Measurements from ENCODE around the gene NRDE2.

The NRDE2 gene

GRCh38 chr14:90361865-90362557 lies 30.3 kb upstream of the NRDE2 start:
- Histone ChIP-seq H3K9ac (ENCODE audit: low read length) (no peak overlapping the region), H3K36me3 (ENCODE audit: insufficient read depth, low read length) (no peaks in the 10 kb centered on the region), H3K4me1 (ENCODE audit: insufficient read depth, low read length) (no peaks in the 10 kb centered on the region), H3K4me3 (ENCODE audit: low read depth in 1 of 2, low read length in 2 of 2) (no peak overlapping the region), H3K27ac (ENCODE audit: low read depth, low read length) (no peak overlapping the region), H3K9me3 (ENCODE audit: low read length) (no peaks in the 10 kb centered on the region), H3K27me3 (ENCODE audit: control insufficient read depth in 1 of 2, insufficient read depth in 2 of 2, low read length in 2 of 2) (no peaks in the 10 kb centered on the region)

GRCh38 chr14:90358359-90358758 lies 26.6 kb upstream of the NRDE2 start:
- H3K4me3 ChIP-seq (ENCODE audit: low read depth in 1 of 2, low read length in 2 of 2), result no peak overlapping the region
- H3K27ac ChIP-seq (ENCODE audit: low read depth, low read length), result no peak overlapping the region
- no peaks in the 10 kb centered on the region for H3K9me3 ChIP-seq (ENCODE audit: low read length)
- no peaks in the 10 kb centered on the region for H3K4me1 ChIP-seq (ENCODE audit: insufficient read depth, low read length)
- no peak overlapping the region for H3K9ac ChIP-seq (ENCODE audit: low read length)
- no peaks in the 10 kb centered on the region for H3K27me3 ChIP-seq (ENCODE audit: control insufficient read depth in 1 of 2, insufficient read depth in 2 of 2, low read length in 2 of 2)
- no peaks in the 10 kb centered on the region for H3K36me3 ChIP-seq (ENCODE audit: insufficient read depth, low read length)

DNA sequence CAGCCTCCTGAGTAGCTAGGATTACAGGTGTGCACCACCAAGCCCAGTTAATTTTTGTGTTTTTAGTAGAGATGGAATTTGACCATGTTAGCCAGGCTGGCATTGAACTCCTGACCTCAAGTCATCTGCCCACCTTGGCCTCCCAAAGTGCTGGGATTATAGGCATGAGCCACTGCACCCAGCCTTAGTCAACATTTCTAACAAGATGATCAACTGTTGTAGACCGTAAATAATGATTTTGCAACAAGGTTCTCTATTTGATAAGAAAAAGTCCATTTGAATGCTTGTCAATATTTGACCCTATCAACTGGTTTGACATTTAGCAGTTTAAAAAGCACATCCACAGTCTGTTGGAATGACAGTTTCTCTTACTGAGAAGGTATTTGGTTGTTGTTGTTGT lies 25.2 kb upstream of the NRDE2 start:
- Histone ChIP-seq H3K9ac (ENCODE audit: low read length) (no peak overlapping the region), H3K27me3 (ENCODE audit: control insufficient read depth in 1 of 2, insufficient read depth in 2 of 2, low read length in 2 of 2) (no peaks in the 10 kb centered on the region), H3K4me3 (ENCODE audit: low read depth in 1 of 2, low read length in 2 of 2) (no peak overlapping the region), H3K36me3 (ENCODE audit: insufficient read depth, low read length) (no peaks in the 10 kb centered on the region), H3K27ac (ENCODE audit: low read depth, low read length) (no peak overlapping the region), H3K4me1 (ENCODE audit: insufficient read depth, low read length) (no peaks in the 10 kb centered on the region), H3K9me3 (ENCODE audit: low read length) (no peaks in the 10 kb centered on the region)

GRCh38 chr14:90355540-90356518 lies 24.1 kb upstream of the NRDE2 start:
- H3K9ac ChIP-seq (ENCODE audit: low read length), result no peak overlapping the region

GRCh38 chr14:90354551-90355298 lies 23.0 kb upstream of the NRDE2 start:
- H3K27ac ChIP-seq (ENCODE audit: low read depth, low read length), result no peak overlapping the region
- H3K36me3 ChIP-seq (ENCODE audit: insufficient read depth, low read length), result no peaks in the 10 kb centered on the region
- H3K9ac ChIP-seq (ENCODE audit: low read length), result no peak overlapping the region
- peak overlapping the region in 1 of 2 donors; percentile 43 for H3K4me3 ChIP-seq (ENCODE audit: low read depth in 1 of 2, low read length in 2 of 2)
- H3K9me3 ChIP-seq (ENCODE audit: low read length), result no peaks in the 10 kb centered on the region
- no peaks in the 10 kb centered on the region for H3K4me1 ChIP-seq (ENCODE audit: insufficient read depth, low read length)
- no peaks in the 10 kb centered on the region for H3K27me3 ChIP-seq (ENCODE audit: control insufficient read depth in 1 of 2, insufficient read depth in 2 of 2, low read length in 2 of 2)

More at GRCh38 chr14:90355540-90356518, 24.1 kb upstream of the NRDE2 start:
- H3K9me3 ChIP-seq (ENCODE audit: low read length), result no peaks in the 10 kb centered on the region
- H3K36me3 ChIP-seq (ENCODE audit: insufficient read depth, low read length), result no peaks in the 10 kb centered on the region
- no peaks in the 10 kb centered on the region for H3K4me1 ChIP-seq (ENCODE audit: insufficient read depth, low read length)
- H3K27me3 ChIP-seq (ENCODE audit: control insufficient read depth in 1 of 2, insufficient read depth in 2 of 2, low read length in 2 of 2), result no peaks in the 10 kb centered on the region
- H3K27ac ChIP-seq (ENCODE audit: low read depth, low read length), result no peak overlapping the region
- H3K4me3 ChIP-seq (ENCODE audit: low read depth in 1 of 2, low read length in 2 of 2), result no peak overlapping the region

- Histone ChIP-seq H3K36me3 (ENCODE audit: insufficient read depth, low read length) (no peaks in the 10 kb centered on the region), H3K27ac (ENCODE audit: low read depth, low read length) (no peak overlapping the region), H3K9me3 (ENCODE audit: low read length) (no peaks in the 10 kb centered on the region)
These were observed 18.0 kb upstream of the NRDE2 start for GRCh38 chr14:90349739-90350138.

GRCh38 chr14:90348270-90348669 lies 16.5 kb upstream of the NRDE2 start:
- Histone ChIP-seq H3K4me1 (ENCODE audit: insufficient read depth, low read length) (no peaks in the 10 kb centered on the region), H3K9ac (ENCODE audit: low read length) (no peak overlapping the region), H3K27ac (ENCODE audit: low read depth, low read length) (no peak overlapping the region), H3K9me3 (ENCODE audit: low read length) (no peaks in the 10 kb centered on the region), H3K36me3 (ENCODE audit: insufficient read depth, low read length) (no peaks in the 10 kb centered on the region), H3K27me3 (ENCODE audit: control insufficient read depth in 1 of 2, insufficient read depth in 2 of 2, low read length in 2 of 2) (no peaks in the 10 kb centered on the region), H3K4me3 (ENCODE audit: low read depth in 1 of 2, low read length in 2 of 2) (no peak overlapping the region)

More at GRCh38 chr14:90349739-90350138, 18.0 kb upstream of the NRDE2 start:
- H3K9ac ChIP-seq (ENCODE audit: low read length), result no peak overlapping the region
- H3K27me3 ChIP-seq (ENCODE audit: control insufficient read depth in 1 of 2, insufficient read depth in 2 of 2, low read length in 2 of 2), result no peaks in the 10 kb centered on the region
- no peaks in the 10 kb centered on the region for H3K4me1 ChIP-seq (ENCODE audit: insufficient read depth, low read length)
- H3K4me3 ChIP-seq (ENCODE audit: low read depth in 1 of 2, low read length in 2 of 2), result no peak overlapping the region

DNA sequence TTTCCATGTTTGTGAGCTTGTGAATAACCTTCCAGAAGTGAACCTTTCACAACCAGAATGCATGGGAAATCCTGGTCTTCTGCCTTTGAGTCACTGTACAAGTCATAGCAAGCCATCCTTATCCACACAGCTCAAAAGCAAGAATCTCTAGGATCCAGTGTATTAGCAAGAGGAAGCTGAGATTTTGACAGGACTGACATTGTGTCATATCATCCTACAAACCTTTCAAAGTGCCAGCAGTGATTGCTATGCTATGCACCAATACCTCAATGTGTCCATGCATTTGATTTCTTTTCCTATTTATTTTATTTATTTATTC lies 13.5 kb upstream of the NRDE2 start:
- Histone ChIP-seq H3K4me3 (ENCODE audit: low read depth in 1 of 2, low read length in 2 of 2) (no peak overlapping the region), H3K36me3 (ENCODE audit: insufficient read depth, low read length) (no peaks in the 10 kb centered on the region), H3K9me3 (ENCODE audit: low read length) (no peaks in the 10 kb centered on the region), H3K27me3 (ENCODE audit: control insufficient read depth in 1 of 2, insufficient read depth in 2 of 2, low read length in 2 of 2) (no peaks in the 10 kb centered on the region), H3K9ac (ENCODE audit: low read length) (no peak overlapping the region), H3K4me1 (ENCODE audit: insufficient read depth, low read length) (no peaks in the 10 kb centered on the region), H3K27ac (ENCODE audit: low read depth, low read length) (no peak overlapping the region)

GRCh38 chr14:90344331-90345238 lies 12.8 kb upstream of the NRDE2 start:
- no peak overlapping the region for H3K27ac ChIP-seq (ENCODE audit: low read depth, low read length)
- H3K27me3 ChIP-seq (ENCODE audit: control insufficient read depth in 1 of 2, insufficient read depth in 2 of 2, low read length in 2 of 2), result no peaks in the 10 kb centered on the region
- no peaks in the 10 kb centered on the region for H3K9me3 ChIP-seq (ENCODE audit: low read length)
- H3K4me3 ChIP-seq (ENCODE audit: low read depth in 1 of 2, low read length in 2 of 2), result no peak overlapping the region
- no peaks in the 10 kb centered on the region for H3K36me3 ChIP-seq (ENCODE audit: insufficient read depth, low read length)
- no peaks in the 10 kb centered on the region for H3K4me1 ChIP-seq (ENCODE audit: insufficient read depth, low read length)
- H3K9ac ChIP-seq (ENCODE audit: low read length), result no peak overlapping the region

DNA sequence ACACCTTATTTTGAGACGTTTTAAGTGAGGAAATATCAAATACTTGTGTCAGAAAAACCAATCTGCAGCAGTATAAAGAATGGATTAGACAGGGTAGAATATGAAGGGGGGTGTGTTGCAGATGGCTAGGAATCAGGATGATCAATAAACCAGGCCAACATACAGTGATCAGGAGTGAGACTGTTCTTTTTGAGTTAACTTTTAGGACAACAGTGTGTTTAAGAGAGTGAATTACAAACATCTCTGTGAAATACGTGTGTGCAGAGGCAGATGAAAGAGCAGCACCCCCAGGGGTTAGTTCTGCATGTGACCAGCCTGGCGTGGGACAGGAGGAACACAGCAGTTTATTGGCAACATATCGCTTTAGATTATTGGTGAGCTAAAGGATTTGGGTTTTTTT lies 10.6 kb upstream of the NRDE2 start:
- no peak overlapping the region for H3K27ac ChIP-seq (ENCODE audit: low read depth, low read length)
- H3K9me3 ChIP-seq (ENCODE audit: low read length), result no peaks in the 10 kb centered on the region
- no peaks in the 10 kb centered on the region for H3K4me1 ChIP-seq (ENCODE audit: insufficient read depth, low read length)
- H3K9ac ChIP-seq (ENCODE audit: low read length), result no peak overlapping the region
- no peaks in the 10 kb centered on the region for H3K27me3 ChIP-seq (ENCODE audit: control insufficient read depth in 1 of 2, insufficient read depth in 2 of 2, low read length in 2 of 2)
- H3K36me3 ChIP-seq (ENCODE audit: insufficient read depth, low read length), result no peaks in the 10 kb centered on the region
- no peak overlapping the region for H3K4me3 ChIP-seq (ENCODE audit: low read depth in 1 of 2, low read length in 2 of 2)

Measured in muscle layer of colon (tissue), 2 donors.